Transverse colon (tissue), 4 donors: ENCODE results near the gene CPAMD8.

Experiments used
- CTCF ChIP-seq, 5 experiments: fragments of 200-600 bp in 3 of 5; fragments of 450-650 bp in 2 of 5; sonication (generic) in 3 of 5; IDR thresholded peaks; 1 replicate in 2 of 5; 2 replicates in 3 of 5; pipeline ENCODE4 v1.5.1; 2016 to 2017; ENCODE audit warnings: antibody characterized with exemption in 5 of 5, inconsistent platforms in 3 of 5, mild to moderate bottlenecking in 2 of 5, moderate library complexity in 1 of 5
- EP300 ChIP-seq: sonication (generic); formaldehyde crosslinking; IDR thresholded peaks from one replicate; pipeline ENCODE4 v1.6.1; 2017; ENCODE audit warnings: antibody characterized with exemption, low read depth
- POLR2A ChIP-seq: fragments of 450-650 bp; IDR thresholded peaks from one replicate; pipeline ENCODE4 v1.6.1; 2016; ENCODE audit warnings: antibody characterized with exemption, mild to moderate bottlenecking, moderate library complexity
- POLR2AphosphoS5 ChIP-seq, 3 donors: sonication (generic); formaldehyde crosslinking; IDR thresholded peaks; one replicate each; pipeline ENCODE4 v1.6.1; 2016; ENCODE audit warnings: antibody characterized with exemption in 3 of 3

GRCh38 chr19:16861834-16862233 lies 164.8 kb downstream of the CPAMD8 start:
- TF ChIP-seq POLR2A (no peak), CTCF (IDR thresholded peaks at IDR 0.05) (no peak), POLR2AphosphoS5 (IDR thresholded peaks at IDR 0.05) (no peak), EP300 (no peak)
